DMS53 treated with DMSO at 0.1 percent for 48 hours (cell line): ENCODE measurements around the gene SUPT4H1.

Experiments used
- DNase-seq: peaks from one replicate; lab custom pipeline; 2025; ENCODE audit not compliant: unreplicated experiment; lab: John Stamatoyannopoulos, UW

The SUPT4H1 gene

DNA sequence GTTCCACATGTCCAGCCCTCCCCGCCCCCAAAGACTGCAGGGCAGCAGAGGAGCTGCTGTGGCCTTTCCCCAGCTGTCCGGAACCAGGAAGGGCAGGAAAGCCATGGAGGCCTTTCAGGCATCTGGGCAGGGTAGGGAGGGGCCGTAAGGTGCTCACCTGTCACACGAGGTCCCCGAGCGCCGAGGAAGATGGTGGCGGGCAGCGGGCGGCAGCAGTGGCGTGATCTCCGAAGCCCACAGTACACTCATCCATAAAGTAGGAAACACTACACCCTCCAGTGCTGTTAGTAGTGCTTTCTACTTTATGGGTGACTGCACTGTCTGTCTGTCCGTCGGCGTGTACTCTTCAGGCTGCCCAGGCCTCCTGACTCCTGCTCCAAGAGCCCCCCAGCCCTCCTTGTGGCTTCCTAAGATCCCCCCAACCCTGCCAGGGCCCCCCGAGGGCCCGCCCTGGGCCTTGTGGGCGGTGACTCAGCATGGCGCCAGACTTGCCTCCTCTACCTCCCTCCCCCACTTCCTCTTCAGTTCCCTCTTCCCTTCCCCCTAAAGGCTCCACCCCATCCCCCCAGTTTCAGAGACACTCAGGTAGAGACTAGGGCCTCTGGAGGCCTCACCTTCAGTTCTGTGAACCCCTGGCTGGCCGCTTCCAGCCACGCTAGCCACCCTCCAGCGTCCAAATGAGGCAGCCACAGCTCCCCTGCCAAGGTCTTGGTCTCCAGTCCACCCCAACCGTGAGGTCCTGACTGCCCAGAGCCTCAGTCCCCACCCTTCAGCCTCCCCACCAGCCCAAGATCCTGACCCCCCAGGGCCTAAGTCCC lies 20.8 kb downstream of the SUPT4H1 start:
- DNase-seq = no peak

DNA sequence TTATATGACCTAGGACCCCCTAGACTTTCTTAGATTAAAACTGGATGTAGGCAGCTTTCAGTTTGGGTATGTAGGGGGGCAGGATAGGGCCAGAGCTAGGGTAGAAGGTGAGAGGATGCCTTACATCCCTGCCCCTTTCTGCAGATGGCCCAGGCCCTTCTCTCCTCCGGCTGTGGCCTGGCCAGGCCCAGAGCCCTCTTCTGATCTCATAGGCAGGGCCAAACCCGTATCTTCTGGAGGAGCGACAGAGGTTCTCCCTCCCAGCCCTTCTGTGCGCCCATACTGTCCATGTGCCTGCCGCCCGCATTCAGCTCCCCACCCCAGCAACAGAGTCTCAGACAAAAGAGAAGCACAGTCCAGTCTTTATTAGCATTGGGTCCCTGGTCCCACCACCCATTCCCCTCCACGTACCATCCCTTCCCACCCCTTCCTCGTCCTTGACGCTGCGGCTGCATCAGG lies 21.4 kb downstream of the SUPT4H1 start:
- no peak for DNase-seq

DNA sequence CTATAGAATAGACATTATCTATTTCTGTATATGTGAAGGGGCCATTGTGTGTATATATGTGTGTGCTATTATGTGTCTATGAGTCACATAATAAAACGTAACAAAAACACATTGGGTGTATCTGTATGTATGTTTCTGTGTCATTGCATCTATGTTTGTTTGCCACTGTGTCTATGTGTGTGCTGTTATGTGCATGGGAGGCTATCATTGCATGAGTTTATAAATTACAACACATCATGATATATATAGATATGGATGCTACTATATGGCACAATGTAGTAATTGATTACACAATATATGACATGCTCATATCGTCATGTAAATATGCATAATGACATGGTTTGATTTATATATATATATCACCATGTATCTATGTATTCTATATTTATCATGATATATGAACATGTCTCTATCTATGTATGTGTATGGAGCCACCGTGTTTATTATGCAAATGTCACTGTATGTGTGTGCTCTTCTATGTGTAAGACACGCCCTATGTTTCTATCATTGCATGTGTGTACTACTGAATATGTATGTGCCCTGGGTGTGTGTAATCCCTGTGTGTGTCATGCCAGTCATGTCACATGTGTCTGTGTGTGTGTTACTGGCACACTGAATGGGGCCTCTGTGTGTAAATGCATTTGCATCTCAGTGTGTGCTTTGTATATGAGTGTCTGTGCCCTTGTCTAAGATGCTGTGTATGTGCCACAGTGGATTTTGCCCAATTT lies 22.0 kb downstream of the SUPT4H1 start:
- DNase-seq = no peak

DNA sequence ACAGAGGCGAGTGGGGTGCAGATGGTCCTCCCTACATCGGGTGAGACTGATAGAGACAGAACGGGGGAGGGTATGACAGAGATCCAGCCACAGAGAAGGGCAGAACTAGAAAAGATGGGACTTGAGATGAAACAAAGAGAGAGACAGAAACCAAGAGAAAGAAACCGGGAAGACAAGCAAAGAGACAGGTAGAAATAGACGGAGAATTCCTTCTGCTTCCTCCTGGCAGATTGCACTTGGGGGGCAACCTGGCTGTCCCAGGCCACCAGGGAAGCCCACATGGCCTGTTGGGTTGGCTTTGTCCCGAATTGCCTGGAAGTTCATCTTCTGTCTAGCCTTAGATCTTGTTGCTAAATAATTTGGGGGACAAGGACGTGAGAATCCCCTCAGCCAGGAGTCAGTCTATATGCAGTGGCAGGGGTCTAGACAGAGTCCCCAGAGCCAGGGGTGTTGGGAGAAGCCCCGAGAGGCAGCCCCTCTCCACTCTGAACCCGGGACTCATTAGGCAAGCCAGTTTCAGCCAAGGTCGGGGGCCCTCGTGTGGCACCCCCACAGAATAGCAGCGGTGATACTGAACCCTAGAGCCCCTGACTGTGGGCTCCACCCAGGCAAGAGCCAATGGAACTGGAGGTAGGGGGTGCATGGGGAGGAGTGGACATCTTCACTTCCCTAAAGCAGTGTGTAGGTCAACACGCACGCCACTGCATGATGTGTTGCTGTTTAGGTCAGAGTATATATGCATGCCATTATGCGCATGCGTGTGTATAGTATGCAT lies 22.8 kb downstream of the SUPT4H1 start:
- no peak for DNase-seq

DNA sequence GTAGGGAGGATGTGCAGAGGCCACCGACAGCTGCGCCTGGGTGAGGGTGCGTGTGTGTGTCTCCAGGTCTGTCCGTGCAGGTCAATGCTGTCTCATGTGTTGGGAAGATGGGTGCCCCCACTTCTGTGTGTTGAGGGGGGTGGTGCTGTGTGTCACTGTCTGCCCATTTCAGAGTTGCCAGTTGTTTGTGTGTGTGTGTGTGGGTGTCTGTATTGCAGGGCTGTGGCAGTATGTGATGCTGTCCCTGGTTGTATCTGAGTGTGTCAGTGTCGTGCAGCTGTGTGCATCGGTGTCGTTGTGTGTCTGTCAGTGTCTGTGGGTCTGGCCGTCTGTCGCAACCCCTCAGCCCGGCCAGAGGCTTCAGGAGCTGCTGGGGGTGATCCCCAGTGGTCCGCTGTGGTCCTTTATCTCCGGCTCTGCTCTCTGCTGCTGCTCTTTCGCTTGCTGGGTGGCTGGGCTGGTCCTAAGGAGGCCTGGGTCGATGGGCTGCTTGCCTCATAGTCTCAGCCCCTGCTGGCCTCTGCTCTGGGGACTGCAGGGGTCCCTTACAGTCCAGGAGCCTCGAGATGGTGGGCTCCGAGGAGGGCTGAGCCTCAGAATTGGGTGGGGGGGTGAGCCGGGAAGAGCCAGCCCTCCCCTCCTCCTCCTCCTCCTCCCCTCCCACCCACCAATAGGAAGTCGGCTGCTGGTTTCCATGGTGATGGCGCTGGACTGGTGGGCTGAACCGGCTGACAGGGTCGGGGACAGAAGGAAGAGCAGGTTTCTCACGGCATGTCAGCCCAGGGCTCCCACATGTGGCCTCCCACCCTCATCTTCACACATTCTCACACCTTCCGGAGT lies 23.6 kb downstream of the SUPT4H1 start, which contains the start of gene TSPOAP1:
TSS of gene TSPOAP1 (minus strand) at position 601 of the 840 bp plus-strand sequence. CDS start 875 bp downstream, outside the sequence.
- DNase-seq = no peak

DNA sequence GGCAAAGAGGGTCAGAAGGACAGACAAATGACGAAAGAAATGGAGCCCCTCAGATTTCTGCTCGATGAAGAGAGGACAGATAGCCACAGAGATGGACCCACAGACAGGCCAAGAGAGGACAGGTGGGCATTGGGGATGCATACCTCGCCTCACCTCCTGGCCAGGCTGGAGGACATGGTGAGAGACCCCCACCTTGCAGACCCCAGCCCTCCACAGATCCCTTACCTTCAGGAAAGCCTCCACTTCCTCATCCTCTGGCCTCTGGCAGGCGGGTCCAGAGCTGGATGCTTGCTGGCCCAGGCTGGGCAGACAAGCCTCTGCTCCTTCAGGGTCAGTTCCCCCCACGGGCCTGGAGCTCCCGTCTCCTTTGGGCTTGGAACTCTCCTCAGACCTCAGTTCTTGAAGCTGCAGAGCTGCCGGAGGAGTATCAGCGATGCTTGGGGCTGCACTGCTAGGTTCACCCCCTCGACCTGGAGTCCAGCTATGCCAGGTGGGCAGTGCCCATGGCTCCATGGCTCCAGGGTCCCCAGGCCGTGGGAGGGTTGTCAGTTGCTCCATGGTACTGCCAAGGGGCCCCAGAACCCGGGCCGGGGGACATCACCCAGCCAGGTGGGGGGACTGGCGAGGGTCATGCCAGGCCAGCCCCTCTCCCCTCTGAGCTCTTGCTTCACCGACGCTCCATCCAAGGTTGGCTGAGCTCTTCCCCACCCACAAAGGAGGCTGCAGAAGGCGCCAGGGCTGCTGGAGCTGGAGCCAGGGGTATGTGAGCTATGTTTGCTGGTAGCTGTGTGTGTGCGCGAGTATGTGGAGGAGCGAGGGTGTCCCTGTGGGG lies 24.4 kb downstream of the SUPT4H1 start:
- DNase-seq = no peak

DNA sequence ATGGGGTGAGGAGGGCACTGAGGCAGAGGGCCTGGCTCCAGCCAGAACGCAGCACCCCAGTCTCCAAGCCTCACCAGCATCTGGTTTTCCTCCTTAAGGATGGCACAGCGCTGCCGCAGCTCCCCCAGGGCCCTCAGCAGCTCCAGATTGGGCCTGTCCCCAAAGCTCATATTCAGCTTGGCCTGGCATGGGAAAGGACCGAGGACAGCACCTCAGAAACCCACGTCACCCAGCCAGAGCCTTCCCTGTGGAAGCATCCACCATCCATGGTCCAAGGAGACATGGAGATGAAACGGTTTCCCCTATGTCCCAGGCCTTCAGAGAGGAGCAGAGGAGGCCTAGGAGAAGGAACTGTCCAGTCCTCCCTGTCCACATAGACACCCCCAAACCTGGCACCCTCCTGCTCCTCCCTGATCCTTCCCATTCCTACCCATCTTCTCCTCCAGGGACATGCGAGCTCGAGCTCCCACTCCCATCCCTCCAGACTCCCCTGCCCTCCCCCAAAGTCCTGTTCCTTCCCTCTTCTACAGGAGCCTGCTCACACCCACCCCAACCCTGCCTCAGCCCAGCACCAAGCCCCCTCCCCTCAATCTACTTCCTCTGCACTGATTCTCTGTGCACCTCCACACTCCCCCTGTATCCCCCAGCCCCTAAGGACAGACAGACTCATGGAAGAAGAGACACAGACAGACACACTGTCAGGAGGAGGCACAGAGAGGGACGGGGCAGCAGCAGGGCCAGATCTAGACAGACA lies 25.2 kb downstream of the SUPT4H1 start:
- DNase-seq = no peak

DNA sequence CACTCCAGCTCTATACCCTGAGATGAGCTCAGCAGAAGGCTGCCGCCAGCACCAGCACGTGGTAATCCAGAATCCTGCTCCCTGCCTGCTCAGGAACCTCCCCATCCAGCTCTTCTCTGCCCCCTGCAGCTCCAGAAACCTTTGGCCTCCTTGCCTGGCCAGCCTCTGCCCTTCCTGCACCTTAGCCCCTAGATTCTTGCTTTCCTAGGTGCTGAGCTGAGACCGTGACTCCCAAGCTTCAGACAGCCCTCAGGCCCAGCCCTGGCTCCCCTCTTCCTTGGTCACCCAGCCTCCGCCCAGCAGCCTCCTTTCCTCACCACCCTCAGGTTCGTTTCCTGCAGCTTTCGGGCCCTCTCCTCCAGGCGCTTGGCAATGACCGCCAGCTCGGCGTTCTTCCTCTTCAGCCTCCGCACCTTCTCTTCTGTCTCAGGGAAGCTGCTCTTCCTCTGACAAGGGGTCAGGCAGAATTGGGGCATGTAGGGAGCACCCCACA lies 26.0 kb downstream of the SUPT4H1 start:
- no peak for DNase-seq

DNA sequence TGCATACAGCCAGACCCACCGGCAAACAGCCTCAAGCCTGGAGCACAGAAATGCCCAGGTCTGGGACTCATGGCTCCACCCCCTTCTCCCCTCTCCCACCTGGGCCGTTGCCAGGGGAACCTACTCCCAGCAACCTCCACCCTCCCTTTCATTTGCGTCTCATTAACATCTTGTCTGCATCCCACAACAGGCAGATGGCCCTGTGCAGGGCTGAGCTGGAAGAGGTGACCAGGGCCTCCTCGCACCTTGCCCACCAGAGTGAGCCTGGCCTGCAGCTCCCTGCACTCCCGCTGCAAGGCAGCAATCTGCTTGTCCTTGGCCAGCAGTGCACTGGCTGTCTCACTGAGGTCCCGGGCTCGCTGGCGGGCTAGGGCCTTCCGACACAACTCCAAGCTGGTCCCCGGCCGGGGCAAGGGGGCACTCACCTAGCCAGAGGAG lies 26.7 kb downstream of the SUPT4H1 start:
- no peak for DNase-seq

DNA sequence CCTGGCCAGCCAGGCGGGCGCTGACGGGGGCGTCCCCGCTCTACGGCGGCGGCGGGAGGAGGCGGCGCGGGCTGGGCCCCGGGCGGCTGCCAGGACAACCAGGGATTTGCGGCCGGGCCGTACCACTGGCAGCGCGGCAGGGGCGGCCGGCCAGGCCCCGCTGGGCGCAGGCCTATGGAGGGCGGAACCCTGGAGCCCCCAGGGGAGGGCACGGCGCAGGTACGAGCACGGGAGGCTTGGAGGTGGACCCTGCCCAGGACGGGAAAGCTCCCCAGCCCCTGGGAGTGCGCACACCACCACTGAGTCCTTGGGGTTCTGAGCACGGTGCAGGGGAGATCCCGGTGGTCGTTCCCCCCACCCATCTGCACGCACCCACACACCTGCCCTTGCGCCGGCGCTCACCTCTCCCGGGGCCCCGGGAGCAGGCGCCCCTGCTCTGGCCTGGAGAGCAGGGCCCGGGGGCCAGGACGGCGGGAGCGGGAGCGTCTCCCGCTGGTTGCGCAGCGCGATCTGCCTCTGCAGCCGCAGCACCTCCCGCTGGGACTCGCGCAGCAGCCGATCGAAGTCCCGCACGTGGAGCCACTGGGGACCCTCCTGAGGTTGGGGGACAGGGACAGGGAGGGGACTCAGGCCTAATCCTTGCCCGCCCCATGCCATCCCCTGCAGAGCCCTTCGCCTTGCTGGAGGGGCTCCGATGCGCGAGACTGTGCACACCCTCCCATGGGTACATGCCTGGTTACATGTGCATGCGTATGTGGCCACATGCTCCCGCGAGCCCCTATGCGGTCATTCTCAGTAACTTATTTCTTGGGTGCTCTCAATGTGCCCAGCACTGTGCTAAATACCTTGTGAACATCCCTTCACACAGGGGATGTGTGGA lies 27.4 kb downstream of the SUPT4H1 start:
- DNase-seq = no peak

DNA sequence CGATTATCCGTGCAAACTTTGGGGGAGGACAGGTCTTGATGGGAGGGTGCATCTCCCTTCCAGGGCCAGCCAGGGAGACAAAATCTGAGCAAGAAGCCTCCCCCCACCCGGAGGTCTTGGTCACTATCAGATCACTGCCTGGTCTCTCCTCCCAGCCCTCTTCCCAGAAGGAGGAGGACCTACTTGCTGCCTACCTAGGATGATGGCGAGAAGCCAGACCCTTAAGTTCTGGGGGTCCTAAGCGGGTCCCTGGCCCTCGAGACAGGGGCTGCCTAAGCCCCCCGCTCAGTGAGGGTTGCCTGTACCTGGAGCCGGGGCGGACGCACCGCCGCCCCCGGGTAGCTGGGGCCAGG lies 28.0 kb downstream of the SUPT4H1 start:
- DNase-seq = no peak

DNA sequence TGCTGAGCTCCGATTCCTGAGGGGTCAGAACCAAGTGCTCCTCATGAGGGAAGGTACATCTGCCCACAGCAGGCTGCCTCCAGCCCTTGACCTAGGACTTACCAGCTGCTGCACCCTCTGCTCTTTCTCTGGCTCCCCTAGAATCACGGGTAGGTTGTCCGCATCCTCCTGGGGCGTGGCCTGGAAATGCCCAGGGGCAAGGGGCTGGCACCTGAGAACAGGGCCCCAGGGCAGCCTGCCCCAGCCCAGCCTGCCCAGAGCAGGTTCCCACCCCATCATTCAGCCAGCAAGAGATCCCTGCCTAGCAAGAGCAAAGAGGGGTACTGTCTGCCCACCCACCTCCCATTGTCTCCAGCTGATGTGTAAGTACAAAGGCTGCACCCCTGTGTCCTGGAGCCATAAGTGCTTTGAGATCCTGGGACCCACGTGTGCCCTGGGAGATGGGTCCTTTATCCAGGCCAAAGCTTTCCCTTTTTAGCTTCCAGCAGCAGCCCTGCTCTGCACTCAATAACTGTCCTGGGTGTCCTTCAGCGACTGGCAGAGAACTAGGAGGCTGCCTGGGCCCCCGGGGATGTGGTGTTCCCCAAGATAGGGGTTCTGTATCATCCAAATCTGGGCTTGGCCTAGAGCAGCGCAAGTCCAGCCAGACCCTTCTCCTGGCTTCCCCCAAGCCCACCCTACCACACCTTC lies 28.5 kb downstream of the SUPT4H1 start:
- no peak for DNase-seq

DNA sequence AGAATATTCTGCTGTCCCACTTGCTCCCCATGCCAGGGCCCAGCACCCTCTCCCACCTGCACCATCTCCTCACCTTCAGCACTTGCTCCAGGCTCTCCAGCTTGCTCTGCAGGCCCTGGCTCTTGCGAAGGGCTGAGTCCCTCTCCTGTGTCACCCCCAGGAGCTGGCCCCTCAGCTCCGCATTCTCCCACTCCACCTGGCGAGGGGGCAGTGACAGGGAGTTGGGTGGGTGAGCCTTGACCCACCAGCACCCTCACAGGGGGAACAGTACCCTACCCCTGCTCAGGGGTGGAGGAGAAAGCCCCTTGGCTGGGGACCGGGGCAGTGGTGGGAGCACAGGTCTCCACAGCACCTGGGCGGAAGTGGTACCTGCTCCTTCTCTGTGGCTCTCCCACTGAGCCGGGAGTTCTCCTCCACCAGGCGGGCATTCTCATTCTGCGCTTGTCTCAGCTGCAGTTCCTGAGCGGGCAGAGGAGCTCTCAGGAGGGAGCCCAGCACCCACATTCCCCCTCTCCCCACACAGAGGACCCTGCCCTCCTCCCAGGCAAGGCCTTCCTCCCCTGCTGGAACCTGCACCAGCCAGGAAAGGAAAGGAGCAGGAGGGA lies 29.3 kb downstream of the SUPT4H1 start:
- no peak for DNase-seq

DNA sequence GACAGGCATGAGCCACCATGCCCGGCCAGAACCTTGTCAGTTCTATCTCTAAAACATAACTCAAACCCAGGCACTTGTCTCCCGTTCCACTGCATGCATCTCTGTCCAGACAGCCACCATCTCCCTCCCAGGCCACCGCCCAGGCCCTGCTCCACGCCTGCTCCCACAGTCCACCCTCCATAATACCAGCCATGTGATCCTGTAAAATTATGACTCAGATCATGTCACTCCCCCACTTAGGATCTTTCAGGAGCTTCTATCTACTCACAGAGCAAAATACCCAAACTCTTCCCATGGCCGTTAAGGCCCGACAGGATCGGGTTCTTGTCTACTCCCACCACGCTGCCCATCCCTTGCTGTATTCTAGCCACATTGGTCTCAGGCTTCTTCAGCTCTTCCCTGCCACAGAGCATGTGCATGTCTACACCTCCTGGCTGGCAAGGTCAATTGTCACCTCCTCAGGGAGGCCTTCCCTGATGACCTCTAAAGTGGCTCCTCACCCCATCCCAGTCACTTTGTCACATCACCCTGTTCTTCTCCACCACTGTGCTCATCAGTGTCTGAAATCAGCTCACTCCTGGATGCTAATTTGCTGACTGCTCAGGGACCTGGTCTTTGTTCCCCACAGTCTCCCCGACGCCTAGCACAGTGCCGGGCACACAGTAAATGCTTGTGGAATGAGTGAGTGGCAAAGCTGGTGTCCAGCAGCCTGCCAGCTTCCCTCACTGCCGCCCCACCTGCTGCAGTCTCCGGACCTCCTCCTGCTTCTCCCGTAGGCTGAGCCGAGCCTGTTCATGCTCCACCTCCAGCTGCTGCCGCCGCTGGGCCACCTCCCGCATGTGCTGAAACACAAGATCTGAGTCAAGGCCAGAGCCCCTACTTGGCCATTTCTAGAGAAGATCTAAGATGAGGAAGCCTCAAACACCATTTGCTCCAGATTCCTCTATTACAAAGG lies 30.2 kb downstream of the SUPT4H1 start:
- DNase-seq = no peak

DNA sequence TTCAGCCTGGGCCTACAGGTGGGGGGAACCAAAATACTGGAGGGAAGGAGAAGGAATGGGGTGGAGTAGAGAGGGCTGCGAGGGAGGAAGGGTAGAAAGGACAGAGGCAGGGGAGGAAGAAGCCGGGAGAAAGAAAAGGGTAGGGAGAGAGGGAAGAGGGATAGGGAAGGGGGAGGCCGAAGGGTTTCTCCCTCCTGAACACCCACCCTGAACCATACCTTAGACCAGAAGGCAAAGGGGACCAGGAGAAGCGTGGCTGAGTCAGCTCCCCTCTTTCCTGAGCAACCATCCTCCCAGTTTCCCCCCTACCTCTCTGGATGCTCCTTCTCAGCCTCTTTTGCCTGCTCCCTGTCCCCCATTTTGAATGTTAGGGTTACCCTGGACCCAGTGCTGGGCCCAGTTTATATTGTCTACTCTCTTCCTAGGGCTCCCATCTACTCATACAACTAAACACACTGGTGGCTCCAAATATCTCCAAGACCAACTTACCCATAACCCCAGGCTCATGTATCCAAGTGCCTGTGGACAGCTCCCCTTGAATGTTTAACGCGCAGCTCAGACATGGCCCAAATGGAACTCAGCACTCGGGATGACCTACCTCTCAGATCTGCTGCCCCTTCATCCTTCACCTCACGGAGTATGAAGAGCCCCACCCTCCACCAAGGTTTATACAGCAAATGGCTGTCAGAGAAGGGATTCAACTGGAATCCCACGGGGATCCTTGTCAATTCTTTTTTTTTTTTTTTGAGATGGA lies 31.3 kb downstream of the SUPT4H1 start:
- no peak for DNase-seq
